HG03045 (cell line): Measurements from ENCODE around the gene C16orf90.
"Not testable (repeated sequence)": the region's sequence is repeated elsewhere in the genome, so short reads cannot be mapped to it uniquely, and the experiment has no call there.

Experiments used
- ATAC-seq: cut with Tn5 transposase; IDR thresholded peaks from one replicate; pipeline ENCODE4 v1.9.1; 2021; ENCODE audit warnings: mild to moderate bottlenecking, moderate library complexity; ENCODE audit not compliant: unreplicated experiment

C16orf90 gene

GRCh38 chr16:3485097-3485745 is 10.1 kb downstream of the C16orf90 start:
- no peak for ATAC-seq

GRCh38 chr16:3484318-3485096 is 10.8 kb downstream of the C16orf90 start:
- no peak for ATAC-seq

GRCh38 chr16:3482659-3483241 is 12.5 kb downstream of the C16orf90 start:
- no peak for ATAC-seq

- ATAC-seq = no peak
These were observed 13.3 kb downstream of the C16orf90 start for GRCh38 chr16:3481696-3482658.

- ATAC-seq = no peak
These were observed 14.2 kb downstream of the C16orf90 start for GRCh38 chr16:3480901-3481695.

GRCh38 chr16:3479654-3480216 is 15.6 kb downstream of the C16orf90 start:
- no peak for ATAC-seq

- no peak for ATAC-seq
These were observed 16.9 kb downstream of the C16orf90 start for GRCh38 chr16:3478242-3478925.

GRCh38 chr16:3476409-3476808 is 18.9 kb downstream of the C16orf90 start:
- ATAC-seq = no peak

GRCh38 chr16:3475604-3476375 is 19.5 kb downstream of the C16orf90 start:
- no peak for ATAC-seq

- not testable (repeated sequence) for ATAC-seq
These were observed 20.4 kb downstream of the C16orf90 start for GRCh38 chr16:3474870-3475269.

- ATAC-seq = no peak
These were observed 21.0 kb downstream of the C16orf90 start for GRCh38 chr16:3474136-3474779.

- not testable (repeated sequence) for ATAC-seq
These were observed 21.7 kb downstream of the C16orf90 start for GRCh38 chr16:3473596-3473943.

GRCh38 chr16:3472878-3473595 is 22.3 kb downstream of the C16orf90 start:
- ATAC-seq = no peak

GRCh38 chr16:3471518-3472176 is 23.6 kb downstream of the C16orf90 start:
- no peak for ATAC-seq

- ATAC-seq = no peak
These were observed 24.6 kb downstream of the C16orf90 start for GRCh38 chr16:3470723-3471122.

- ATAC-seq = no peak
These were observed 25.6 kb downstream of the C16orf90 start for GRCh38 chr16:3469736-3470135.

GRCh38 chr16:3468501-3468900 is 26.8 kb downstream of the C16orf90 start:
- ATAC-seq = no peak
